Measurements from ENCODE around the gene TK2.

Gene TK2

DNA sequence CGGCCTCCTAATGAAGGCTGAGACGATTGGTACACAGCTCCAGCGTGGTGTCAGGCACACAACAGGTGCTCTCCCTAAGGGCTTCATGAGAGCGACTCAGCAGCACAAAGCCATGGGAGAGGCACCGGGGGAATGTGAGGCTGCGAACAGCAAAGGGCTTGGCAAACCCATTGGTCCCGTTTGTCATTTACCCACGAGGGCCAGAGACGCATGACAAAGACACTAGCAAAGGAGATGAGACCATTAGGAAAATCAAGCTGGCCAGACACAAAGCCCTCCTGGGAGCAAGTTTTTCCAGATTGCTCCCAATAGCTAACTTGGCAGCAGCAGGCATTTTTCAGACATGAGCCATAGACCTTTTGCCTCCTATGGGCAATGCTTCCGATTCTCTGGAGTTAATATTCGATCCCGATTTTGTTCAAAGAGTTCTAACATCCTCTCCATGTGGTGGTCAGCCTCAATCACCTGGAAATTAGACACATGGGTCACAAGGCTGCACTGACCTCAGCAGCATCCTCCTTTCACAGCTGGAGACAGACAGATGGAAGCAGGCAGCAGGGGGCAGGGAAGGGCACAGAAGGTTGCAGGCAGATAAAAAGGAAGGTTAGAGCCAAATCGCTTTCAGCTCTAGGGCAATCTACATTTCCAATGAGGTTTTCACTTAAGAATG is 38.2 kb downstream of the TK2 start:
- in situ Hi-C loops (cut with MboI; ENCODE audit: low sequenced_read_pairs, unreplicated experiment), result no loop called here
- TF ChIP-seq, protein P1, sequence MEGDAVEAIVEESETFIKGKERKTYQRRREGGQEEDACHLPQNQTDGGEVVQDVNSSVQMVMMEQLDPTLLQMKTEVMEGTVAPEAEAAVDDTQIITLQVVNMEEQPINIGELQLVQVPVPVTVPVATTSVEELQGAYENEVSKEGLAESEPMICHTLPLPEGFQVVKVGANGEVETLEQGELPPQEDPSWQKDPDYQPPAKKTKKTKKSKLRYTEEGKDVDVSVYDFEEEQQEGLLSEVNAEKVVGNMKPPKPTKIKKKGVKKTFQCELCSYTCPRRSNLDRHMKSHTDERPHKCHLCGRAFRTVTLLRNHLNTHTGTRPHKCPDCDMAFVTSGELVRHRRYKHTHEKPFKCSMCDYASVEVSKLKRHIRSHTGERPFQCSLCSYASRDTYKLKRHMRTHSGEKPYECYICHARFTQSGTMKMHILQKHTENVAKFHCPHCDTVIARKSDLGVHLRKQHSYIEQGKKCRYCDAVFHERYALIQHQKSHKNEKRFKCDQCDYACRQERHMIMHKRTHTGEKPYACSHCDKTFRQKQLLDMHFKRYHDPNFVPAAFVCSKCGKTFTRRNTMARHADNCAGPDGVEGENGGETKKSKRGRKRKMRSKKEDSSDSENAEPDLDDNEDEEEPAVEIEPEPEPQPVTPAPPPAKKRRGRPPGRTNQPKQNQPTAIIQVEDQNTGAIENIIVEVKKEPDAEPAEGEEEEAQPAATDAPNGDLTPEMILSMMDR (IDR thresholded peaks at IDR 0.05; ENCODE audit: borderline replicate concordance, control extremely low read depth, extremely low read depth, insufficient read depth, missing control alignments), result no peak
- no peak for DNase-seq (ENCODE audit: low spot score)

DNA sequence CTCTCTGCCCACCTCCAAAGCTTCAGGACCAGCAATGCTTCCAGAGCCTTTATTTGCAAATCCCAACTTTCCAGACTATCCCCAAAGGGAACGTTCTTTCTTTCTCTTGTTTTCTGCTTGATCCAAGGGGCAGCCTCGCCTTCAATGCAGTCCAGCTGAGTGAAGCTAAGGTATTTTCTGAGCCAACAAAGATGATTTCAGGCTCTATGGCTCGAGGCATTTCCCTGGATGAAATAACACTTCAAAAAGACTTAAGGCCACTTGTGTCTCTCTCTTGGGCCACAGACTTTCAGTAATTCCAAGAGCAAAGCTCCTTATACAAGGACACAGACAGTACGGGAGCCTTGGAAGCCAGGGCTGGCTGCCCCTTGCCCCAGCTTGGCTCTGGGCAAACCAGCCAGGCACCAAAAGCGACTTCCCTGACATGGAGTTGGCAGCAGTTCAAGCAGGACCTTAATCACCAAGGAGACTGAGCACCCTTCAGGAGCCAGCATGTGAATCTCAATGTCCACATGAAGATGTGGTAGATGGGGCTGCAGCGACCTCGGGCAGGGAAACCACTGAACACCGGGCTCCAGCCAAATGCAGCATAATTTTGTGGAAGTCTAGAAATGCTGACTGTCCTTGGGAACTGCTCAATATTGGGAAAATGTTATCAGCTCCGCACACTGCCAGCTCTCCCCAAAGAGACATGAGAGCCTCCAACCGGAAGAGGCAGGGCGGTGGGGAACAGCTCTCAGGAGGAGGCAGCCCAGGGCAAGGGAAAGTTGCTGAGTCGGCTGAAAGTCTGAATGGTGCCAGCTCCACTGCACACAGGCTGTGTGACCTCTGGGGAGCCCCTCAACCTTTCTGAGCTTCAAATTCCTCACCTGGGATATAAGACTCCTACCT is 39.0 kb downstream of the TK2 start:
- TF ChIP-seq, protein P1 (IDR thresholded peaks at IDR 0.05; ENCODE audit: borderline replicate concordance, control extremely low read depth, extremely low read depth, insufficient read depth, missing control alignments), result no peak
- DNase-seq (ENCODE audit: low spot score), result no peak
- in situ Hi-C loops (cut with MboI; ENCODE audit: low sequenced_read_pairs, unreplicated experiment), result no loop called here

DNA sequence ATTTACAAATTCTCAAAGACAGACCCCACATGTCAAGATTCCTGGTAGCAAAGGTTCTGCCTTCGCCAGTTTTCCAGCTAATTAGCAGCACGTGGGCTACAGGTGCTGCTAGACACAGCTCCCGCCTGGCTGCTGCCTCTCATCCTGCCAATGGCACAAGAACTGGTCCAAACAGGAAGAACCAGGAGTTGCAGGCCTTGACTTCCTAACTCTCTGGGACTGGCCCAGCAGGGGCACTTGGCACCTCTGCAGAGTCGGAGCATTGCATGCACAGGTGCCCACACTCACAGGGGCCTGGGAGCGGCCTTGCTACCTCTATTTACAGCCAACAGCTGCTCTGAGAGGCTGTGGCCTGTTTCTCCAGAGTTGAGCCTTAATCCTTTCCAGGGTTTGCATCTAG is 39.6 kb downstream of the TK2 start:
- TF ChIP-seq, protein P1 (IDR thresholded peaks at IDR 0.05; ENCODE audit: borderline replicate concordance, control extremely low read depth, extremely low read depth, insufficient read depth, missing control alignments), result no peak
- no peak for DNase-seq (ENCODE audit: low spot score)
- in situ Hi-C loops (cut with MboI; ENCODE audit: low sequenced_read_pairs, unreplicated experiment), result no loop called here

DNA sequence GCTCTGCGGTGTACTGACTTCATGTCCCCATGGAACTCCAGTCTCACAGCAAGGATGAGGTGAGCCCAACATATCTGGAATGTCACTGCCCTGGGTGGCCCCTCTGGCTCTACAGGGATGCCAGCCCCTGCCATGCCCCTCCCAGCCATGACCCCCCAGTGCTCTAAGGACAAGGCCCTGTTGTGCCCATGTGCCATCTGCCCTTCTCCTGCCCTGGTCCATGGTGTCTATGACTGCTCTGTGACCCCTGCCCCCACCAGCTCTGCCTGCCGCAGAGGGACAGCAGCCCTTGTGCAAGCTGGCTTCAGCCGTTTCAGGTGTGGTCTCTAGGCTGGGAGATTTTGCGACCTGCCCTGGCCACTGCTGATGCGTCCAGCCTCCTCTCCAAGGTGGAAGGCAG is 40.3 kb downstream of the TK2 start:
- in situ Hi-C loops (cut with MboI; ENCODE audit: low sequenced_read_pairs, unreplicated experiment), result no loop called here
- no peak for DNase-seq (ENCODE audit: low spot score)
- TF ChIP-seq, protein P1 (IDR thresholded peaks at IDR 0.05; ENCODE audit: borderline replicate concordance, control extremely low read depth, extremely low read depth, insufficient read depth, missing control alignments), result no peak

DNA sequence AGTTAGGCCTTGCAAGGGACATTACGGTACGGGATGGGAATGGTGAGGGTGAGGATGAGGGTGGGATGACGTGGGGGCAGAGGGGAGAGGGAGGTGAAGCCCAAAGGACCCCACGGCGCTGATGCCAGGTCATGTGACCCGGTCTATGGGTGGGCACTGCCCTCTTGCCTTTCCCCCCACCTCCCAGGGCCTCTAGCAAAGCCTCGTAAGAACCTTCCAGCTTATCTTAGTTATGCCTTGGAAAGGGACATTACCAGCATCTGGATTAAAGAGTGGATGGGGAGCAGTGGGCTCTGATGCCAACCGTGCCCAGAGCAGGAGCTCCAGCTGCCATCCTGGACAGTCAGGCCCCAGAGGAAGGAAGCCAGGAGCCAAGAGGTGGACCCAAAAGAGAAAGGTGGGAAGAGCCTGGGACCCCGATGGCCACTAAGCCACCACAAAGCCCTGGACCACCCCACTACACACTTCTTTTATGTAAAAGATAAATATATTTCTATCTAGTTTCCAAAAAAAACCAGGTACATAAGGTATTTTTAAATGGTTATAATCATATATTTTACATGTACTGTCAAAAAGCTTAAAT is 40.9 kb downstream of the TK2 start:
- TF ChIP-seq, protein P1 (IDR thresholded peaks at IDR 0.05; ENCODE audit: borderline replicate concordance, control extremely low read depth, extremely low read depth, insufficient read depth, missing control alignments), result no peak
- DNase-seq (ENCODE audit: low spot score), result no peak
- in situ Hi-C loops (cut with MboI; ENCODE audit: low sequenced_read_pairs, unreplicated experiment), result no loop called here

DNA sequence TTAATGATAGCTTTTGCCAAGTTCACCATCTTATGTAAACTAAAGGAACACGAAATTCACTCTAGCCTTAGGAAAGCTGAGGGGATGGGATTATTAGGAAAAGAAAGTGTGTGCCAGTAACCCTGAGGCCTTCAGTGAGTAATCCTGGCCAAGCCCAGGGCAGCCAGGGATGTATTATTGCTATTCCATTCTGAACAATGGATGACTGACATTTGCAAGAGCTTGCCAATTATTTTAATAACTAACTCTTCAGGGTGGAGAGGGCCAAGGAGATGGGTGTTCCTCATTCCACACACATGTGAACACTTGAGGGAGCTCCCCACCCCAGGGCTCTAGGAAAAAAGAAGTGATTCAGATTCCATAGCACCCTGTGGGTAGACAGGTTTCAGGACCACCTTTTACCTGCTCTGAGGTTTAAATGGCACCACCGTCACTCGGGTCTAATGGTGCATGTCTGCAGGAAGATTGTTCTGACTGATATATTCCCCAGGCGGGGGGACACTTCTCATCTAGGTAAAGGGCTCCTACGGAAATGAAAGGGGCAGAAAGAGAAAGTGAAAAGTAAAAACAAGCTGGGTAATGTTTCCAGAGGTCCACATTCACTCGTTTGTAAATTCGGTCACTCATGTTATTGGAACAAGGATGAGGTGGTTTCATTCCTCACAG is 41.5 kb downstream of the TK2 start:
- TF ChIP-seq, protein P1 (IDR thresholded peaks at IDR 0.05; ENCODE audit: borderline replicate concordance, control extremely low read depth, extremely low read depth, insufficient read depth, missing control alignments), result no peak
- in situ Hi-C loops (cut with MboI; ENCODE audit: low sequenced_read_pairs, unreplicated experiment), result no loop called here
- no peak for DNase-seq (ENCODE audit: low spot score)
